ENCODE results near the gene ATF6.
"Not testable (repeated sequence)": the region's sequence is repeated elsewhere in the genome, so short reads cannot be mapped to it uniquely, and the experiment has no call there.

ATF6 gene

DNA sequence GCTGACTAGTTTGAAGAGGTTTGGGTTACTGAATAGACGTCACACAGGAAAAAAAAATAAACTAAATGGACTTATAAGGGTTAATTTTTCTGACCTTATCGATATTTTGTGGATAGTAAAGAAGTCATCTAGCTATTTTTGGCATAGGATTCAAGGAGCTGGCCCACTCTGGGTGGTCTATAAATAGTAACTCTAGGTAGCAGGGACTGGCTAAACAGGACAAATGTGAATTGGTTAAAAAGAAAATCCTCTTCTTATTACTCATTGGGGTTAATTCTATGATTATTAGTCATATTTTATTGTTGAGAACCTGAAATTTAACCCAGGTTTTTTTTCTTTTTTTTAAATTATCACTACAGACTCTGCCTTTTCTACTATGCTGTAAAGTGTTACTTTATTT, 61.7 kb downstream of the ATF6 start:
- no peak for DNase-seq (ENCODE audit: low read depth in 2 of 2)

DNA sequence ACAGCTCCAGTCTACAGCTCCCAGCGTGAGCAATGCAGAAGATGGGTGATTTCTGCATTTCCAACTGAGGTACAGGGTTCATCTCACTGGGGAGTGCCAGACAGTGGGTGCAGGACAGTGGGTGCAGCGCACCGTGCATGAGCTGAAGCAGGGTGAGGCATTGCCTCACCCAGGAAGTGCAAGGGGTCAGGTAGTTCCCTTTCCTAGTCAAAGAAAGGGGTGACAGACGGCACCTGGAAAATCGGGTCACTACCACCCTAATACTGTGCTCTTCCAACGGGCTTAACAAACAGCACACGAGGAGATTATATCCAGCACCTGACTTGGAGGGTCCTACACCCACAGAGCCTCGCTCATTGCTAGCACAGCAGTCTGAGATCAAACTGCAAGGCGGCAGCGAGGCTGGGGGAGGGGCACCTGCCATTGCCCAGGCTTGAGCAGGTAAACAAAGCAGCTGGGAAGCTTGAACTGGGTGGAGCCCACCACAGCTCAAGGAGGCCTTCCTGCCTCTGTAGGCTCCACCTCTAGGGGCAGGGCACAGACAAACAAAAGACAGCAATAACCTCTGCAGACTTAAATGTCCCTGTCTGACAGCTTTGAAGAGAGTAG, 66.3 kb downstream of the ATF6 start:
- DNase-seq (ENCODE audit: low read depth in 2 of 2), result not testable (repeated sequence)

DNA sequence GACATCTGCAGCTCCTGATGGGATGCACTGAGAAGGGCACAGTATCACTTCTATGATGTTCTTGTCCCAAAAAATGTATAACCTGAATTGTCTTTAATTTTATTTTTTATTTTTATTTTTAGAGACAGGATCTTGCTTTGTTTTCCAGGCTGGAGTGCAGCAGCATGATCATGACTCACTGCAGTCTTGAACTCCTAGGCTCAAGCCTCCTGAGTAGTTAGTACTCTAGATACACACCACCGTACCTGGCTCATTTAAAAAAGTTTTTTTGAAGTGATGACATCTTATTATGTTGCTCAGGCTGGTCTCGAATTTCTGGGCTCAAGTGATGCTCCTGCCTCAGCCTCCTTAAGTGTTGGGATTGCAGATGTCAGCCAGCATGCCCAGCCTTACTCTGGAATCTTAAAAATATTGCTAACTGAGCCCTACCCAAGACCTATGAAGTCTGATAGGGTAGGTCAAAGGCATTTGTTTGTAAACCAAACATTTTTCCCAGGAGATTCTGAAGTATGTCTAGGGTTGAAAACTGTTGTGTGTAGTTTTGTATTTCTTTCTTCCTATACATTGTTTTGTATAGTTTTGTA, 68.9 kb downstream of the ATF6 start:
- DNase-seq (ENCODE audit: low read depth in 2 of 2), result no peak

DNA sequence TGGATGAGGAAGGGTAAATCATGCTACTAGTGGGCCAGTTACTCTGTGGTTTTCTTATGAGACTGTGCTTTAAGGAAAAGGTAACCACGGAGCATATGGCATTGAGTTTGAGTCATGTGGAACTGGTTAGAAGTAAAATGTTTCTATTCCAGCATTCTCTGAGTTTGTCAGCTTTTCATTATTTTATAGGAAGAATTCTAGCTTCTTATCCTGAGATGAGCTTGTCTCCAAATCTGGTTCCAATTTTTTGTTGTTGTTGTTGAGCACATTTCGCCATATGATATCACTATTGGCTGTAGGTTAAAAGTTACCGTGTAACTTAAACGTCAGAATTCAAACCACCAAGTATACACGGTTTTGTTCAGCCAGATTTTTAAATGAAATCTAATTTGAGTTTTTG, 69.9 kb downstream of the ATF6 start:
- no peak for DNase-seq (ENCODE audit: low read depth in 2 of 2)

DNA sequence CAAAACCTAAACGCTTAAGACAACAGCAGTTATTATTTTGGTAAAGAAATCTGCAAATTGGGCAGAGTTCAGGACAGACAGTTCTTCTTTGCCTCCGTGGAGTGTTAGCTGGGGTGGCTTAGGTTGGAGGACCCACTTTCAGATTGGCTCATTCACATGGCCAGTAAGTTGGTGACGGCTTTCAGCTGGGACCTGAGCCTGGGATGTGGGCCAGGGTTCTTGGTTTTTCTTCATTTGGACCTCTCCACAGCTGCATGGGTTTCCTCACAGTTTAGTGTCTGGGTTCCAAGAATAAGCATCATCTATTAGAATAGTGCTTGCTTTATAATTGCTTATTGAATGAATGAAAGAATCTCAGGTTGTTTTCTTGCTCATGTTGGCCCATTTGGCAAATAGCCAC, 72.2 kb downstream of the ATF6 start:
- DNase-seq (ENCODE audit: low read depth in 2 of 2), result no peak

DNA sequence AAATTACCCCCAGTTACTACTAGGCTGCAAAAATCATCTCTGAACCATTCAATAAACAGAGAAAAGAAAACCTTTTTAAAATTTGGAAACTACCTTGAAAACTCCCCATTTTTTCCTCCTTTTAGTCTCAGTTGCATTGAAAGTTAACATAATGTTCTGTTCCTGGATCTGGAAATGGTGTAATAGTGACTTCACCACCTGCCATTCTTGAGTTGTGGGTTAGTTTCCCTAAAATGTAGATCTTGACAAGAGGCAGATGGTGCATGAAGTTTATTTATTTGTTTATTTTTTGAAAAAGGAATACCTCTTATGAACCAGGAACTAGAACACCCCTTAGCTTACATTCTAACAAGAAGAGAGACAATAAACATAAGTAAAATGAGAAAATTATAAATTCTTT, 72.8 kb downstream of the ATF6 start:
- DNase-seq (ENCODE audit: low read depth in 2 of 2), result no peak

DNA sequence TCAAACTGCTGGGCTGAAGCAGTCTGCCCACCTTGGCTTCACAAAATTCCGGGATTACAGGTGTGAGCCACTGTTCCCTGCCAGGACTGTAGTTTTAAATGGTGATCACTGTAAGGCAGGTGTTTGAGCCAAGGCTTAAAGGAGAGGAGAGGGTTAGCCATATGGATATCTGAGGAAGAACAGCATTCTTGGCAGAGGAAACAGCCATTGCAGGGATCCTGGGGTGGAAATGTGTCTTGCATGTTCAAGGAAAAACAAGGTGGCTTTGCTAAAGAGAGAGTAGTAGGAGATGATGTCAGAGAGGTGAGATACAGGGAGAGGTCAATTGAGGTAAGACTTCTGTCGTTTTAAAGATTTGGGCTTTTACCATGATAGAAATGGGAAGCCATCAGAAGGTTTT, 73.5 kb downstream of the ATF6 start:
- DNase-seq (ENCODE audit: low read depth in 2 of 2), result no peak

DNA sequence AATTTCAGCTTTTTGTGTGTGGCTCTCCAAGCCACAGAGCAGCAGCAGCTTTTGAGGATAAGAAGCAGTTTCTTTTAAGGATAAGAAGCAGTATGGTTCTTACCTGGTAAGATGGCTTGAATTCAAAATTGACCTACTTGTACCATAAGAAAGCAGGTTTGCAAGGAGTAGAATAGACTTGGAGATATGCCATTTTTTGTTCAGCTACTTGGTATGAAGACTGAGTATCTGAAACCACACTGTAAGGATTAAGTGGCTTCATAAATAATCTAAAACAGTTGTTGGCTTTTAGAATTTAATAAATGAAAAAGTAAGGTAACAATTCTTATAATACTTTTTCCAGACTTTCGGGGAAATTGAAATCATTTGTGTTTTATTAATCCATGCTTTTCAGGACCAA, 74.2 kb downstream of the ATF6 start:
- no peak for DNase-seq (ENCODE audit: low read depth in 2 of 2)

DNA sequence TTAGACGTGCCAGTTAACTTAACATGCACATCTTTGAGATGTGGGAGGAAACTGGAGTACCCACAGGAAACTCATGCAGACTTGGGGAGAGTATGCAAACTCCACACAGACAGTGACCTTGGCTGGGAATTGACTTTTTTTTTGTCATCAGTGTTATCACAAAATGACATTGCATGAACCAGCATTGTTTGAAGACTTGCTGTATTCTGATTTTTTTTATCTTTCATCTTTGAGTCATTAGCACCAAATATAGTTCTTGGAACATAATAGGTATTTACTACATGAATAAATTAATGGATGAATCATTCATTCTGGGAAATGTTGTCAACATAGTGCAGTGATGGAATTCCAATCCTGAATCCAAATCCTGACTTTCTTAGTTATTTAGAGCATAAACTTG, 77.0 kb downstream of the ATF6 start:
- no peak for DNase-seq (ENCODE audit: low read depth in 2 of 2)

DNA sequence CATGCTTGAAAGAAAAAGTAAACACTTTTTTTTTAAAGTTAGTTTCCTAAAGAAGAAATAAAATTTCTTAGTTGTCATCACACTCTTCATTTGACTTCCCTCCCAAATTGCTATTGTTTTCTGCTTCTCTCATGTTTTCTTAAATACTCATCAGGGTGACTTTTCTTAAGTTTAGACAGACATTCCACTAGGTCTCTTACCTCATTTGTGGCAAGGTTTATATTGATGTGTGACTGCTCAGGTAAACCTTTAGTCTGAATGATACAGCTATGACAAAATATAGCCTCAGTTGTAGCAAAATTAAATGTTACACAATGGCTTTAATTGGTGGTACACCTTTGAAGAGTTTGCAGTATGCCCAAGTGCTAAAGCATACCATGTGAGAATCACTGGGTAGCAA, 78.6 kb downstream of the ATF6 start:
- DNase-seq (ENCODE audit: low read depth in 2 of 2), result no peak

DNA sequence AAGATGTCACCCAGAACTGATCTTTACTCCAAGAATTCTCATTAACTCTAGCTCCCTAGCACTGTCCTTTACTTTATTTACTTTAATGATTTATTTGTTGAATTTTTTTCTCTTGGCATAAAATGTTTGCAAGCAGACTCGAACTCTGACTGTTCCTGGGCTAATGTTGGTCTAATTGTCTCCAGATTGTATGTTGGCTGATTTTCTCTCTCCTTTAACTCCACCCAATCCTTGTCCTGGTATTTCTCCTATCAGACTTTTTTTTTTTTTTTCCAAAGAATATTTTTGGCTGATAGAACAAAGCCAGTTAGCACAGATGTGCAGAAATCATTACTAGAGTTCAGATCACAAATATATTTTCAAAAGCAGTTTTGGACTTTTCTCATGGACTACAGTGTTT, 82.6 kb downstream of the ATF6 start:
- DNase-seq (ENCODE audit: low read depth in 2 of 2), result no peak

DNA sequence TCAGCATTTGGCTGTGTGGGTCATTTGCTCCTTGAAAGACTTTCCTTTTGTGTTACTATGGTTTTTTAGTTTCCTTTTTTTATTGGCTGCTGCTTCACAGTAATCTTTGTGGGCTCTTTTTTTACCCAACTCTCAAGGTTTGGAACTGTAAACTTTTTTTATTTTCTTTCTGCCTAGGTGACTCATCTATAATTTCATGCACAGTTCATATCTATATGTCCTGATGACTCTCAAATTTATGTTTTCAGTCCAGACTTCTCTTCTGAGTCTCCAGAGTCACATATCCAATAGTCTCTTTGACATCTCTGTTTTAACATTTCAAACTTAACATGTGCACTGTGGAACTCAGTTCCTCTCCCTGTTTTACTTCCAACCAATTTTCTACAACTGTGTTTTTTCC, 83.4 kb downstream of the ATF6 start:
- DNase-seq (ENCODE audit: low read depth in 2 of 2), result no peak

DNA sequence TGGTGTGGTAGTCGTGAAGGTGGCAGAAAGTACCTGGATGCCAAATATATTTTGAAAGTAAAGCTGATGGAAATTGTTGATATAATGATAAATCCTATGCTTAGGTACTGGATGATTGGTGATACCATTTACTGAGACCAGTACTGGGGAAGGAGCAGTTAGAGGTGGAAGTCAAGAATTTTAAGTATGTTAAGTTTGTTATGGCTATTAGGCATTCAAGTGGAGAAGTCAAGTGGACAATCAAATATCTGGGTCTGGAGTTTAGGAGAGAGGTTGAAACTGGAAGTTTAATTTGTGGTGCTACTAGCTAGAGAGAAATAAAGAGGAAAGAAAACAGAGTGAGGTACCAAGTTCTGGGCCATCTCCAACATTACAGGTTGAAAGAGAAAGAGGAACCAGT, 89.1 kb downstream of the ATF6 start:
- no peak for DNase-seq (ENCODE audit: low read depth in 2 of 2)

DNA sequence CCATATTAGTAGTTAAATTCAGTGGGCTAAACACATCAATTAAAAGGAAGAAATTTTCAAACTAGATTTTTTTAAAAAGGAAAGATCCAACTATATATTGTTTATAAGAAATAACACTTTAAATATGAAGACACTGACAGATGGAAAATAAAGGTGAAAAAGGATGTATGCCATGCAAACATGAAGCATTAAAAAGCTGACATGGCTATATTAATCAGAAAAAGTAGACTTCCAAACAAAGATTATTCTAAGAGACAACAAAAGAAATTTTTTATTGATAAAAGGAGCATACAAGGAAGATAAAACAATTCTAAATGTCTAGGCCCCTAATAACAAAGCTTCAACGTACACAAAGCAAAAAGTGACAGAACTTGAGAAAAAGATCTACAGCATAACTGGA, 92.2 kb downstream of the ATF6 start:
- DNase-seq (ENCODE audit: low read depth in 2 of 2), result no peak

DNA sequence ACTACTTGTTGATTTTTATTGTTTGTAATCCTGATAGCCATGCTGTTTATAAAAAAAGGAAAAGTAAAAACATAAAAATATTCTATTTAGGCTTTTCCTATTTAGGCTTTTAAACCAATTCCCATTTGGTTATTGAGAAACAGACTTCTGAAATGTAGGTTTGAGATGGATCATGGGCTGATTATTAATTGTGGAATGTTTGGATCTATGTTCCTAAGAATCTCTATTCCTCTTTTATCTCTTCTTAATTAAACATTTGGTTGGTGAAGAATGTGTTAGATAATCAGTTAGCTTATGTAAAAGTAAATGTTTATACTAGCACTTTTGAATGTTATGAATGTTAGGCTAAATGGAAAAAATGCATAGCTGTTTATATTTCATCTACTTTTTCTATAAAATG, 97.4 kb downstream of the ATF6 start:
- no peak for DNase-seq (ENCODE audit: low read depth in 2 of 2)

DNA sequence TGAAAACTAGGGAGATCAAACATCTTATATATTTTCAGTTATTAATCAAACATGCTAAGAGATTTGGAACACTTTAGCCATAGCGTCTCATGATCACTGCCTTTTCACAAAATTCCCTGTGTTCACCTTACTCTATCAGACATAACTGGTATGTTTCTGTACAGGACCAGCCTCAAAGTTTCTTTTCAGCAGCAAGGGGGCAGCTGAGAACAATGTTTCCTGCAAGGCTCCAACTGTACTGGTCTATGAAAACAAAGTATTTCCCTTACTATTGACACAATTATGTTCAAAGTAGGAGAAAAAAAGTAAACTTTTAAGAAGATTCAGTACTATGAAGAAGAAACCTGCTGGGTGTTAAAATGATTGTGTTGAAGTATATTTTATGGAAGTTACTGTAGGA, 98.5 kb downstream of the ATF6 start:
- DNase-seq (ENCODE audit: low read depth in 2 of 2), result no peak

DNA sequence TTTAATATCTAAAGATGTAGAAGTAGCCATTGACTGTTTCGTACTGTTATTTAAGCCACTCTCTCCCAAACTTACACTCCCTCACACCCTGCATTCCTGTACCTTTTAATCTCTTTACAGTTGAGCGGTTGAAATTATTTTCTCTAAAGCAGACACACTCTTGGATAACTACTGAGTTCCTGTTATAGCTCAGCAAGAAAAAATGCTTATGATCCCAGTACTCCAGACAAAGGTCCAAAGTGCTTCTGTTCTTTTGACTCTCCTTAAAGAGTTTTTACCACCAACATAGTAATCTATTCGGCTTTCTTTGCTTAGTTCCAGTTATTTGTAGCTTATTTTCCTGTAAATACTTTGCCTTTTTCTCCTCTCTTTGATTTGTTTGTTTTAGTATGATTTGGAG, 100.1 kb downstream of the ATF6 start:
- DNase-seq (ENCODE audit: low read depth in 2 of 2), result no peak

DNA sequence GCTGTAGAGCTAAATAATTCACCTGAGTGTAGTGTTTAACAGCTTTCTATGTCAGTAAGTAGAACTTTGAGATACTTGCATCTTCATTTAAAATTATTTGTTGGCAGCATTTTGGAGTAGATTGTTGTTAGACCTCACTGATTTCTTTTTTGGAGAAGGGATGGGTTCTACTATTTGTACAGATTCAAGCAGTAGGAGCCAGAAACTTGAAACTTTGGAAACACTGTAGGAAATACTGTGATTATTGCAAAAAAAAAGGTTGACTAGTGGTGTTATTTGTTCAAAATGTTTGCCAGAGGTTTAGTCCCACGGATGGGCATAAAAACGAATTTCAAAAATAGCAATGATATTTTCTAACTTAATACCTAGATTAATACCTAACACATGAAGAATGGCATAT, 102.7 kb downstream of the ATF6 start:
- DNase-seq (ENCODE audit: low read depth in 2 of 2), result no peak

DNA sequence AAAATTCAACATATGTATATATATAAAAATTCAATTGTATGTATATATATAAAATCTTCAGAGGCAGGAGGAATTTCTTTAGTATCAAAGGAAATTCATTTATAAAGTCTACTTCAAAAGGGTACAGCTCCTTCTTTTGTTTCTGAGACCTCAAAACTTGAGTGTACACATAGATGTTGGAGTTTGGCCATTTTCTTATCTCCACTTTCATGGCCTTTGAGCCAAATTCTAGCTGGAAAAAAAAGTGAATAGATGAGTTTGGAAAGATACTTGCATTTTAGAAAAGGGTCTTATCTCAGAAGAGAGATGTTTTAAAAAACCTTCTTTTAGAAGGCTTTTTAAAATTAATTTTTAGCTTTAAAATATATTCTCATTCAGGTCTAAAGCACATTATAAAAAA, 103.2 kb downstream of the ATF6 start:
- no peak for DNase-seq (ENCODE audit: low read depth in 2 of 2)

DNA sequence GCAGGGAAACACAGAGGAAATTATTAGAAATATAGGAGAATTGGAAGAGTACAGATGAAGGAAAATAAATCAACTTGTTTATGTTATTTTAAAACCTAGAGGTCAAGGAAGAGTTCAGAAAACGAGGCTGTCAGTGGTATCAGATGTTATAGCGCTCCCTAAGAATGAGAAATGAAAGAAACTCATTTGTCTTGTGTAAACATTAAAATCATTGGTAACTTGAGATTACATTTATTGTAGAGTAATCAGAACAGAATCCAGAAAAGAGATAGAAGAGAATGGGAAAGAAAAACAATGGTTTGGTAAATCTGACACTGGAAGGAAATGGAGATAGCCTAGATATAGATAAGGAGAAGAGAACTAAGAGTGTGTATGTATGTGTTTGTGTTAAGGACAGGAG, 106.4 kb downstream of the ATF6 start:
- DNase-seq (ENCODE audit: low read depth in 2 of 2), result no peak

DNA sequence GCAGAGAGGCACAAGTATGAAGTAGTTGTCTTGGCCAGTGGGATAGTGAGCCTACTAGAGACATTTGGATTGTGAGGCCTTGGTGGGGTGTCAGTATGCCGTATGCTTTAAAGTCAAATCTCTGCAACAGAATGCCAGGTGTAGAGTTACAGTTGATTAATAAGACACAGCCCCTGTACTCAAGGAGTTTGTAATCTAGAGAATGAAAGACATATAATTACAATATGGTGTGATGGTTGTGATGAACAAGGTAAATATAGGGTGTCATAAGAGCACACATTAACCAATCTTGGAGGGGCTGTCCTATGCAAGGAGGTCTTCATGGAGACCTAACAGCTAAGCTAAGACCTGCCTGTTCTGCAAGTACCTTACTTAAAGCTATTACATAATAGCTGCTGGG, 113.1 kb downstream of the ATF6 start:
- DNase-seq (ENCODE audit: low read depth in 2 of 2), result no peak

DNA sequence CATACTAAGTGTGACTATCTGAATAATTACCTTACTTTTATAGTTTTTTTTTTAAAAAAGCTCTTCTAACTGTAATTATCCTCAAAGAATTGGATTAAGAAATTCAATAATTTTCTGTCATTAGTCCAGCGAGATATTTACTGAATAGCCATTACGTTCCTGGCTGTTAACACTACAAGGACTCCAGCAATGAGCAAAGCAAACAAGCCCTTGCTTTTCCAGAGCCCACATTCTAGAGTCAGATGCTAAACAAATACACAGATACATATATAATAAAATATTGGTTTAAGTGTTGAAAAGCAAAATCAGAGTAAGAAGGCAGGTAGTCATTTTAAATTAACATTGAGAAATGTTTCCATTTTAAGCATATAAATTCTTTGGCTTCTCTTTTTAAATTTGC, 118.4 kb downstream of the ATF6 start:
- no peak for DNase-seq (ENCODE audit: low read depth in 2 of 2)

DNA sequence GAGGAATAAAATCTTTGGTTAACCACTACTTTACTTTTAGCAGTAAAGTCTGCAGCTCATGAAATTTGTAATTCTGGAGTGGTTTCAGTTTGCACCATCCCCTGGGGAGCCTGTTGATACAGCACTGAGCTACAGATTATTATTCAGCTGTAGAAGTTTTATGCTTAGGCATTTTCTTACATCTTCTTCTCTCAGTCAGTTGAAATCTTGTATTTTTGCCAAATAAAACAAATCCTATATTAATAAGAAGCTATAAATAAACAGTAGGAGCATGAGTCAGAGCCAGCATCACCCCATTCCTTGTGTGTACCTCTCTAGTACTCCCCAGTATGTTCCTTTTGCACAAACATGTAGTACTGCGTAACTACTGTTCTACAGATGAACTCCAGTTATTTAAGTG, 118.9 kb downstream of the ATF6 start:
- no peak for DNase-seq (ENCODE audit: low read depth in 2 of 2)

DNA sequence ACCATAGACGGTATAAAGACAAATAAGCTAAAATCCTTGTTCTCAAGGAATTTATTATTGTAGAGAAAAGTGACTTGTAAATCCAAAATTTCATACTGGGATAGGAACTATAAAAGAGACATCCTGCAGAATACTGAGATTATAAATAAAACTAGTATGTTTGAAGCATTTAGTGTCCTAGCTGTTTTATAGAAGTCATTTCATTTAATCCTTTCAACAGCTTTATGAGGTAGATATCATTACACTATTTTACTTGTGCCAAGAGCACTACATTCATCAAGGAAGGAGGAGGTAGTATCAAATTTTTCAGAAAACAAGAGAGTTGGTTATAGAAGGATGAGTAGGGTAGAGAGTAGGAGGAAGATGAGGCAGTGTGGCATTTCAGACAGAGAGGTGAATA, 119.6 kb downstream of the ATF6 start:
- DNase-seq (ENCODE audit: low read depth in 2 of 2), result no peak

Data from stimulated activated CD8-positive, alpha-beta memory T cell treated with anti-CD3 and anti-CD28 coated beads, Interleukin-2, amount 100 ng/mL, for 48 hours (primary cell).